HG03342 (cell line): ENCODE data around the gene FAM89B.
"Not testable (repeated sequence)": the region's sequence is repeated elsewhere in the genome, so short reads cannot be mapped to it uniquely, and the experiment has no call there.

Experiments
- ATAC-seq: cut with Tn5 transposase; IDR thresholded peaks from one replicate; pipeline ENCODE4 v1.9.1; 2021; ENCODE audit warnings: mild to moderate bottlenecking, moderate library complexity; ENCODE audit not compliant: unreplicated experiment

The FAM89B gene

GRCh38 chr11:65572356-65573051, at the start of gene FAM89B:
Gene FAM89B (plus strand): TSS chr11:65572538. CDS start chr11:65572670, 132 bp downstream.
- ATAC-seq: no peak

- ATAC-seq: not testable (repeated sequence)
Observed at GRCh38 chr11:65522718-65523630, 49.4 kb upstream of the FAM89B start.

DNA sequence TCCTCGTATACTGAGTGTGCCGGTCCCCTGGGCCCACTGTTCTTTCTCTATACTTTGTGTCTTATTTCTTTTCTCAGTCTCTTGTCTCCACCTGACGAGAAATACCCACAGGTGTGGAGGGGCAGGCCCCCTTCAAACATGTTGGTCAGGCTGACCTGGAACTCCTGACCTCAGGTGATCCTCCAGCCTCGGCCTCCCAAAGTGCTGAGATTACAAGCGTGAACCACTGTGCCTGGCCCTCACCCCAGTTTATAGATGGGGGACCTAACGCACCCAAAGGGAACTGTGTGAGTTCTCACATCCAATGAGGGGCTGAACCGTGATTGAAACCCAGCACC, 48.7 kb upstream of the FAM89B start:
- not testable (repeated sequence) for ATAC-seq

GRCh38 chr11:65524014-65524740, 48.2 kb upstream of the FAM89B start:
- no peak for ATAC-seq

- peak; percentile 70 for ATAC-seq
Observed at GRCh38 chr11:65524741-65525545, 47.4 kb upstream of the FAM89B start, which contains the start of gene SCYL1. Gene SCYL1 (plus strand): TSS chr11:65525083. CDS start chr11:65525154, 71 bp downstream.

DNA sequence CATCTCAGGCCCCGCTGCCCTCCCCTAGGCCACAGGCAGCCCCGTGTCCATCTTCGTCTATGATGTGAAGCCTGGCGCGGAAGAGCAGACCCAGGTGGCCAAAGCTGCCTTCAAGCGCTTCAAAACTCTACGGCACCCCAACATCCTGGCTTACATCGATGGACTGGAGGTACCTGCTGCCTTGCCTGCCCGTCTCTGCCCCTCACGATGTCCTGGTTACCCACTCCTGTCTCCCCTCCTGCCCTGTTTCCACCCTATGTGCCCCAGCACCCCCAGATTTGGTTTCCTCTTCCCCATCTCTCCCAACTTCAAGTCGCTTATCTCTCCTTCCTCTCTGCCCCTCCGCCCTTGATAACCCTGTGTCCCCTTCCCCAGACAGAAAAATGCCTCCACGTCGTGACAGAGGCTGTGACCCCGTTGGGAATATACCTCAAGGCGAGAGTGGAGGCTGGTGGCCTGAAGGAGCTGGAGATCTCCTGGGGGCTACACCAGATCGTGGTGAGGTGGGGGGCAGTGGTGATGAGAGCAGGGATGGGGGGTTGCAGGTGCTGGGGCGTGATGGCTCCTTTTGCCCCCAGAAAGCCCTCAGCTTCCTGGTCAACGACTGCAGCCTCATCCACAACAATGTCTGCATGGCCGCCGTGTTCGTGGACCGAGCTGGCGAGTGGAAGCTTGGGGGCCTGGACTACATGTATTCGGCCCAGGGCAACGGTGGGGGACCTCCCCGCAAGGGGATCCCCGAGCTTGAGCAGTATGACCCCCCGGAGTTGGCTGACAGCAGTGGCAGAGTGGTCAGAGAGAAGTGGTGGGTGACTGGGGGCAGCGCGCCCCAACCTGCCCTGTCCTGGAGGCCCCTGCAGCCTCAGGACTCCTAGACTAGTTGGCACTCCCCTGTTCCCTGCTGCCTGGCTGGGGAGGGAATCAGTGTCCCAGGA, 46.5 kb upstream of the FAM89B start:
- ATAC-seq: no peak

GRCh38 chr11:65526744-65527143, 45.6 kb upstream of the FAM89B start:
- no peak for ATAC-seq

DNA sequence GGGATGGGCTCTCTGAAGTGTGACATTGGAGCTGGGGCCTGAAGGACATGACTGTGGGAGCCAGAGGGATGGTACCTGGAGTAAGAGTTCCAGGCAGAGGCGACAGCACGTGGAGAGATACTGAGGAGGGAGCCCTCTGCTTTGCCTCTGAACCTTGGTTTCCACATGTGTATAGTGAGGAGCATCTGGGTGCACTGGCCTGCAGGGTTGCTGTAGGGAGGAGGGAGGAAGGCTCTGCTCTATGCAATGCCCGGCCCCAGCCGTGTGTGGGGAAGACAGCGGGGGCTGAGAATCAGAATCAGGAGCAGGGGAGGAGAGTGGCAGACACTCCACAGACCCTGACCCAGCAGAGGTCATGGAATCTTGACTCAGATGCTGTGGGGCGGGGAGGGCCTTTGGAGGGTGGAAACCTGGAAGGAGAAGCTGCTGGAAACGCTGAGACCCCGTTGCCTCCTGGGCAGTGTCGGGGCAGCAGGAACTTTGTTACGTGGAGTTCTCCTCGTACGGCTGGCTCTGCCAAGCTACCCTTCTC, 43.5 kb upstream of the FAM89B start:
- no peak for ATAC-seq

DNA sequence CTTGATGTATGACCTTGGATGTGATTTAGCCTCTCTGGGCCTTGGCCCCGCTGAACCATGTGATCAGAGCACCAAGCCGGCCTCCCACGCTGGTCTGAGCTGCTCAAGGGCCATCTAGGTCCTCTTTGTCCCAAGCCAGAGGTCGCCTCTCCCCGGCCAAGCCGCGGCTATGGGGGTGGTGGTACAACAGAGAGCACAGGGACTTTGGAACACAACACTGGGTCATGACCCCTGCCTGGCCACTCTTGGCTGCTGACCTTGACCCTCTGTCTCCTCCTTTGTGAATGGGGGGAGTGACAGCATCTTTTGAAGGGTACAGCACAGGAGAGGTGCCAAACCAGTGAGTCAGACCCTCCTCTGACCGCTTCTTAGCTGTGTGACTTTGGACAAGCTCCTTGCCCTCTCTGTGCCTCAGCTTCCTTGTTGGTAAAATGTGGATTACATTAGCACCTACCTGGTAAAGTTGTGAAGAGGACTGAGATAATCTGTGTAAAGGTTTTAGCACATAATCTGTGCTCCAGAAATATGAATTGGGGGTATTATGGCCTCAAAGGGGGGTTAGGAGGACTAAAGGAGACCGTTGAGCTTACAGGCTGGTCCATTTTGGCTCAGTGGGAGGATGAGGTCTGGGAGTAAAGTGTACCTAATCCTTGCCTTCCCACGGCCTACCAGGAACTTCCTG, 42.7 kb upstream of the FAM89B start:
- ATAC-seq: no peak

- ATAC-seq: no peak
Observed at GRCh38 chr11:65530157-65530496, 42.2 kb upstream of the FAM89B start.

DNA sequence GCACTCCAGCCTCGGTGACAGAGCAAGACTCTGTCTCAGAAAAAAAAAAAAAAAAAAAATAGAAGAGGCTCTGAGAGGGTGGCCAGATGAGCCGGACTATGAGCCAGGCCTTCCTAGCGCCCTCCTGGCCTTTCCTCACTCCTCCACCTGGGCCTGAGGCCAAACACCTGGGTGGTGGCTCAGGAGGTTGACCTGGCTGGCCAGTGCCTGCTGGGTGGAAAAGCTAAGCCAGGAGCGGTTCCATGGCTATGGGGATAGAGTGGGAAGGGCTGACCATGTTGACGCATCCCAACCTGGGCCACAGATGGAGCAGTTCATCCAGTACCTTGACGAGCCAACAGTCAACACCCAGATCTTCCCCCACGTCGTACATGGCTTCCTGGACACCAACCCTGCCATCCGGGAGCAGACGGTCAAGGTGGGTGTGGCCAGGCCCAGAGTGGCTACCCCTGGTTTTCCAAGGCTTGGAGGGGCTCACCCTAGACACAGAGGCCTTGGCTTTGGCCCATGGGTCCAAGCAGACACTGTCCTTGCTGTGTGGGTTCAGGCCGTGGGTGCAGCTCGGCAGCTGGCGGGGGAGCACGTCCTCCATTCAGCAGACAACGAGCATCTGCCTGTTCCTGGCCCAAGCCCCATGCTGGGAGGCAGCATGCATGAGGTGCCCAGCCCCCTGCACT, 39.8 kb upstream of the FAM89B start:
- no peak for ATAC-seq

- ATAC-seq: no peak
Observed at GRCh38 chr11:65535102-65535501, 37.2 kb upstream of the FAM89B start.

DNA sequence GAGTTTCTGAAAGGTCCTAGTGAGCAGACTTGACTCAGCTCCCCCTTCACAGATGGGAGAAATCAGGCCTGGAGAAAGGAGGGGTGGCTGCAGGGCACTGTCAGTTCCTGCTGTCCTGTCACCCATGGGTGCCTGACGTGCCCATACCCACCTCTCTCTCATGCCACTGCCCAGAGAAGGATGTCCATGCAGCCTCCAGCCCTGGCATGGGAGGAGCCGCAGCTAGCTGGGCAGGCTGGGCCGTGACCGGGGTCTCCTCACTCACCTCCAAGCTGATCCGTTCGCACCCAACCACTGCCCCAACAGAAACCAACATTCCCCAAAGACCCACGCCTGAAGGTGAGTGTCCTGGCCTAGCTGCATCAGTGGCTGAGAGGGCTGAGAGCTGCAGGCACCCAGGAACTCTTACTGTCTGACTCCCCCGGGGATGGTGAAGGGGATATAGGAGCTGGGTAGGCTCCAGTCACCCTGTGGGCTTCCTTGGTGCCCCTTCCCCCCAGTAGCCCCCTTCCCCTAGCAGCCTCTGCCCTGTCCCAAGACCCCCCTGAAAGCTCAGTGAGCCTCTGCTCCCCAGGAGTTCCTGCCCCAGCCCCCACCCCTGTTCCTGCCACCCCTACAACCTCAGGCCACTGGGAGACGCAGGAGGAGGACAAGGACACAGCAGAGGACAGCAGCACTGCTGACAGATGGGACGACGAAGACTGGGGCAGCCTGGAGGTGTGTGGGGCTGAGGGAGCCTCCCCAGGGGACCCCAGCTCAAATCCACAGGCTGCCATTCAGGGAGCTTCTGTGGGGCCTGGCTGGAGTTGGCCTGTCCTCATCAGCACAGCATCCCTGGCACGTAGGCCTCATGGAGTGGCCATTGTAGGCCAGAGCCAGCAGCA, 35.7 kb upstream of the FAM89B start:
- ATAC-seq: no peak

- no peak for ATAC-seq
Observed at GRCh38 chr11:65537296-65537597, 35.1 kb upstream of the FAM89B start.

DNA sequence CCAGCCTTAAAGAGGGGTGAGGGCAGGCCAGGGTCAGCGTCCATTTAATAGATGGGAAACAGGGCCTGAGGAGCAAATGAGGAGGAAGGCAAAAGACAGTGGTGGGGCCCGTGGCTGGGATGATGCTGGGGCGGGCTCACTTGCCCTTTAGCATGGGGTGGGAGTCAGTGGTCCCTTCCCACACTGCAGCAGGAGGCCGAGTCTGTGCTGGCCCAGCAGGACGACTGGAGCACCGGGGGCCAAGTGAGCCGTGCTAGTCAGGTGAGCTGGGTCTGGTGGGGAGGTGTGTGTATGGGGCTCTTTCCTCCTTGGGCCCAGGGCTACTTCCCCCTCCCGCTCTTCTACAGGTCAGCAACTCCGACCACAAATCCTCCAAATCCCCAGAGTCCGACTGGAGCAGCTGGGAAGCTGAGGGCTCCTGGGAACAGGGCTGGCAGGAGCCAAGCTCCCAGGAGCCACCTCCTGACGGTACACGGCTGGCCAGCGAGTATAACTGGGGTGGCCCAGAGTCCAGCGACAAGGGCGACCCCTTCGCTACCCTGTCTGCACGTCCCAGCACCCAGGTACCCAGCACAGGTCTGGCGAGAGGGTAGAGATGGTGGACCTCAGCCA, 34.6 kb upstream of the FAM89B start:
- ATAC-seq: no peak

- ATAC-seq: no peak
Observed at GRCh38 chr11:65538232-65538914, 34.0 kb upstream of the FAM89B start.
